ENCODE results near the gene STK39. TPM values are rescaled to one million over a fixed set of nuclear protein-coding genes. Genes with fewer than 3 reads are reported as not detected.

STK39 gene
- total and polyA plus RNA-seq, 2 donors from 2014 or later = 15.9 to 27.1 TPM

DNA sequence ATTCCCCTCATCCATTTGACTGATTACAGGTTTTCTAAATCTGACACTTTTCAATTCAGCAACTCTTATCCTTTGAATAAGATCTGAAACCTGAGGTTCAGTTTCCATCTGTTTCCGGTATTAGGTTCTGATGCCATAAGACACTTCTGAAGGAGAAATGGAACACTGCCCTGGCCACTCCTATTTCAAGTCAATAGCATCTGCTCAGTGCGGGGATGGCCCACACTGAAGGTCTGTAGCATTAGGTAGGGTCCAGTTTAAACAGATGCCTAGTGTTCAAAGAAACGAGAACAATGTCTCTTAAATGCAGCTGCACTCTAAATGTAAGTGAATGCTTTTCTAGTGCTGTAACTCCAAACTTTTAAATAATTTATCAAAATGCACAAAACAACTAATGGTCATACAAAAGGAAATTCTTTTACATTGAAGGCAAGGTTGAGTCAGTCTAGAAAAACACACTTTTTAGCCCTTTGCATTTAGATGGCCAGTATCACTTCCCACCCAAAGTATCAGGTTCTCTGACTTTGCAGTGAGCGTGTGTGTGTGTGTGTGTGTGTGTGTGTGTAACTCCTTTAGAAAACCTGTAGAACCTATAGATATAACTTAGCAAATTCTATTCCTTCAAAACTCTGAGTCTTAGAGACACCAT, 78.2 kb downstream of the STK39 start:
- Histone ChIP-seq H3K27me3 (ENCODE audit: control insufficient read depth, insufficient read depth, low read length) (no peaks in the 10 kb centered on the region), H3K4me3 (ENCODE audit: low read length in 3 of 3) (no peak overlapping the region), H3K27ac (ENCODE audit: low read depth in 2 of 2, low read length in 2 of 2) (no peak overlapping the region), H3K36me3 (ENCODE audit: control insufficient read depth in 2 of 3, insufficient read depth in 3 of 3, low read length in 3 of 3) (no peaks in the 10 kb centered on the region), H3K4me1 (ENCODE audit: control insufficient read depth in 2 of 3, insufficient read depth in 2 of 3, low read depth in 1 of 3, low read length in 3 of 3) (no peaks in the 10 kb centered on the region), H3K9ac (ENCODE audit: low read length in 3 of 3) (no peak overlapping the region), H3K9me3 (ENCODE audit: control insufficient read depth in 2 of 3, insufficient read depth in 1 of 3, low read length in 3 of 3) (no peaks in the 10 kb centered on the region)
- intact Hi-C loops (cut with DNase I) = no loop called here
- peak in 1 of 5 donors; percentile 49 for DNase-seq
- TF ChIP-seq, protein P1, sequence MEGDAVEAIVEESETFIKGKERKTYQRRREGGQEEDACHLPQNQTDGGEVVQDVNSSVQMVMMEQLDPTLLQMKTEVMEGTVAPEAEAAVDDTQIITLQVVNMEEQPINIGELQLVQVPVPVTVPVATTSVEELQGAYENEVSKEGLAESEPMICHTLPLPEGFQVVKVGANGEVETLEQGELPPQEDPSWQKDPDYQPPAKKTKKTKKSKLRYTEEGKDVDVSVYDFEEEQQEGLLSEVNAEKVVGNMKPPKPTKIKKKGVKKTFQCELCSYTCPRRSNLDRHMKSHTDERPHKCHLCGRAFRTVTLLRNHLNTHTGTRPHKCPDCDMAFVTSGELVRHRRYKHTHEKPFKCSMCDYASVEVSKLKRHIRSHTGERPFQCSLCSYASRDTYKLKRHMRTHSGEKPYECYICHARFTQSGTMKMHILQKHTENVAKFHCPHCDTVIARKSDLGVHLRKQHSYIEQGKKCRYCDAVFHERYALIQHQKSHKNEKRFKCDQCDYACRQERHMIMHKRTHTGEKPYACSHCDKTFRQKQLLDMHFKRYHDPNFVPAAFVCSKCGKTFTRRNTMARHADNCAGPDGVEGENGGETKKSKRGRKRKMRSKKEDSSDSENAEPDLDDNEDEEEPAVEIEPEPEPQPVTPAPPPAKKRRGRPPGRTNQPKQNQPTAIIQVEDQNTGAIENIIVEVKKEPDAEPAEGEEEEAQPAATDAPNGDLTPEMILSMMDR (IDR thresholded peaks at IDR 0.05; ENCODE audit: borderline replicate concordance, extremely low read depth, insufficient read depth) = no peak
- FAIRE-seq = no peak

DNA sequence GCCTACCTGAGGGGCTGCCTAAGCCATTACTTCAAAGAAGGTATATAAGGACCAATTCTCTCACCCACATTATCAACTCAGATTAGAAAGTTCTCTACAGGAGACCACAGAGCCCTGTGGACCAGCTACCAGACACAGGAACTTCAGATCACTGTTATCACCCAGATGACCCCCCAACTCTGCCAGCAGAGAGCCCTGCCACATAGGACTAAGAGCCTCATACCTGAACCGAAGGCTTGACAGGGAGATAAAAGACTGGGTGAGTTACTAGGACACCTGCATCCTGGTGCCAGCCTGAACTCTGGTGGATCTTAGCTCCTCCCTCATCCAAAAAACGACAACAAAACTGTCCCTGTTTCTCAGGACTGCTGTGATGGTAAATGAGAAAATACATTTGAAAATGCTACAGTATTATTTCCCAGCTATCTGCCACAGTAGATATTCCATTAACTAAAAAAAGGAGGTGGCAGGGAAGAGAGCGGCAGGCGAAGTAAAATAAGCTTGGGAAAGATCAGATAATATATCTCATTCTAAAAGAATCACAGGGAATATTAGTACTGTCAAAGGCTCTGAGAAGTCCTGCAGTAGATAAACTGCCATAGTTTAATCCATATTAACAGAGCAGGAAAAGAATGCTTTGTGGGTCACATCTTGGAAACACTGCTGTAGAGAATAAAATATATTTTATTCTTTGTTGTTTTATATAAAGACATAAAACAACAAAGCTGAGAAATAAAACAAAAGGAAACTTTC, 79.7 kb downstream of the STK39 start:
- Histone ChIP-seq H3K27ac (ENCODE audit: low read depth in 2 of 2, low read length in 2 of 2) (no peak overlapping the region), H3K4me3 (ENCODE audit: low read length in 3 of 3) (no peak overlapping the region), H3K9me3 (ENCODE audit: control insufficient read depth in 2 of 3, insufficient read depth in 1 of 3, low read length in 3 of 3) (no peaks in the 10 kb centered on the region), H3K27me3 (ENCODE audit: control insufficient read depth, insufficient read depth, low read length) (no peaks in the 10 kb centered on the region), H3K36me3 (ENCODE audit: control insufficient read depth in 2 of 3, insufficient read depth in 3 of 3, low read length in 3 of 3) (no peaks in the 10 kb centered on the region), H3K9ac (ENCODE audit: low read length in 3 of 3) (no peak overlapping the region), H3K4me1 (ENCODE audit: control insufficient read depth in 2 of 3, insufficient read depth in 2 of 3, low read depth in 1 of 3, low read length in 3 of 3) (no peaks in the 10 kb centered on the region)
- TF ChIP-seq, protein P1 (IDR thresholded peaks at IDR 0.05; ENCODE audit: borderline replicate concordance, extremely low read depth, insufficient read depth) = no peak
- no peak for DNase-seq
- intact Hi-C loops (cut with DNase I) = no loop called here
- no peak for FAIRE-seq

DNA sequence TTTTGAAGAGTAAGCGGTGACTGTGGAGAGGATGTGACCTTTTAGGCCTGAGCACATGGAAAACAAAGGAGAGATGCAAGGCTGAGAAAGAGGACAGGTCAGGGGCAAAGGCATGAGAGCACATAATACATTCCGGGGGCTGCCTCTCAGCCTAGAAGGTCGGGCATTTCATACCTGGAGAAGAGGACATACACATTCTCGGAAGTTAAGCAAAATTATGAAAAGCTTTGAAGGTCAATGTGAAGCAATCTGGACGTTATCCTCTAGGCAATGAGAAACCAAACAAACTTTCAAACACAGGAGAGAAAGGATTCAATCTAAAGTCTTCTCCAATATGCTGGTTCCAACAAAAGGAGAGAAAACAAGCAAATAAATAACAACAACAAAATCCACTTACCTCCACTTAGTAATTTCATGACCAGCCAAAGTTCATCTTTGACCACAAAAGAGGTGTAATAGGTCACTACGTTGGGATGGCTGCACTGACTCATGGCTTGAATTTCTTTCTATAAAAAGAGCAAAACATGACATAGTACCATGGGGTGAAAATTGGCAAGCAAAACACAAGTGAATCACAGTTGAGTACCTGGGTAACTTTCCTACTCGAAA, 80.4 kb downstream of the STK39 start:
- H3K9ac ChIP-seq (ENCODE audit: low read length in 3 of 3) = no peak overlapping the region
- intact Hi-C loops (cut with DNase I) = no loop called here

More for the DNA sequence above, 80.4 kb downstream of the STK39 start:
- Histone ChIP-seq H3K4me1 (ENCODE audit: control insufficient read depth in 2 of 3, insufficient read depth in 2 of 3, low read depth in 1 of 3, low read length in 3 of 3) (no peaks in the 10 kb centered on the region), H3K27me3 (ENCODE audit: control insufficient read depth, insufficient read depth, low read length) (no peaks in the 10 kb centered on the region), H3K27ac (ENCODE audit: low read depth in 2 of 2, low read length in 2 of 2) (no peak overlapping the region), H3K4me3 (ENCODE audit: low read length in 3 of 3) (no peak overlapping the region), H3K9me3 (ENCODE audit: control insufficient read depth in 2 of 3, insufficient read depth in 1 of 3, low read length in 3 of 3) (no peaks in the 10 kb centered on the region), H3K36me3 (ENCODE audit: control insufficient read depth in 2 of 3, insufficient read depth in 3 of 3, low read length in 3 of 3) (no peaks in the 10 kb centered on the region)
- DNase-seq = no peak
- FAIRE-seq = no peak
- TF ChIP-seq, protein P1 (IDR thresholded peaks at IDR 0.05; ENCODE audit: borderline replicate concordance, extremely low read depth, insufficient read depth) = no peak

Measured in kidney (tissue), 14 donors.